GM12878 (cell line): ENCODE results near the gene ATP10D. TPM values are rescaled to one million over a fixed set of nuclear protein-coding genes. Genes with fewer than 3 reads are reported as not detected.

Experiments used
- ATAC-seq: fragments of 200-7000 bp; cut with Tn5 transposase; 3 replicates; pipeline ENCODE4 v1.9.1; 2020; ENCODE audit warnings: mild to moderate bottlenecking, moderate library complexity
- BruUV-seq: library from RNA; stranded (reverse); fragments of 400-500 nt; replicated peaks from 2 replicates; lab custom pipeline; 2021; lab: Mats Ljungman, UMichigan
- CTCF ChIA-PET: fragments of 300-600 bp; sonication (Branson Sonifier 250); formaldehyde crosslinking; extraction: SDS; loops from one replicate; lab custom pipeline; 2021; ENCODE audit warnings: inconsistent platforms; lab: Yijun Ruan, JAX
- POLR2A ChIA-PET: fragments of 350-600 bp; formaldehyde crosslinking; extraction: SDS; loops from one replicate; lab custom pipeline; 2021; ENCODE audit warnings: inconsistent platforms; lab: Charles Lee
- RAD21 ChIA-PET: fragments of 300-600 bp; sonication (Branson Sonifier 250); formaldehyde crosslinking; loops from one replicate; lab custom pipeline; 2023; ENCODE audit warnings: antibody characterized with exemption; ENCODE audit not compliant: unreplicated experiment; lab: Charles Lee
- SMC1A ChIA-PET: fragments of 300-600 bp; sonication (Branson Sonifier 250); formaldehyde crosslinking; loops from one replicate; lab custom pipeline; 2023; ENCODE audit not compliant: unreplicated experiment, uncharacterized antibody; lab: Charles Lee
- DNase-seq: peaks from one replicate; pipeline ENCODE4 v3.0.0-alpha.2; 2011; ENCODE audit warnings: low read depth, low spot score
- FAIRE-seq: peaks from 3 replicates; lab custom pipeline; 2011; peaks lifted over from hg19 to GRCh38; lab: Jason Lieb, UNC
- H2AFZ ChIP-seq: 2 replicates; pipeline ENCODE4 v1.6.0; 2011; ENCODE audit warnings: low read depth, low read length, control low read depth; ENCODE audit not compliant: control insufficient read depth
- H3K27ac ChIP-seq: 2 replicates; pipeline ENCODE4 v1.5.1; 2011; ENCODE audit warnings: control low read depth; ENCODE audit not compliant: control insufficient read depth, insufficient read depth
- H3K27me3 ChIP-seq, 2 experiments: replicated peaks in 1 of 2; 2 replicates each; pipeline versions ENCODE4 v1.6.0 to v1.6.1; 2011; ENCODE audit warnings: low read length in 1 of 2; ENCODE audit not compliant: control insufficient read depth in 2 of 2, insufficient read depth in 2 of 2
- H3K36me3 ChIP-seq, 2 experiments: 2 replicates each; pipeline ENCODE4 v1.5.1; 2011; ENCODE audit warnings: low read length in 1 of 2; ENCODE audit not compliant: control insufficient read depth in 2 of 2, insufficient read depth in 2 of 2
- H3K4me1 ChIP-seq: 2 replicates; pipeline ENCODE4 v1.6.1; 2011; ENCODE audit warnings: mild to moderate bottlenecking, low read length, moderate library complexity, mixed read lengths; ENCODE audit not compliant: control insufficient read depth, insufficient read depth
- H3K4me2 ChIP-seq: 2 replicates; pipeline ENCODE4 v1.6.0; 2011; ENCODE audit warnings: control low read depth; ENCODE audit not compliant: control insufficient read depth, insufficient read depth
- H3K4me3 ChIP-seq: fragments of 200-600 bp; sonication (generic); 2 replicates; pipeline ENCODE4 v1.5.1; 2016
- H3K79me2 ChIP-seq: 2 replicates; pipeline ENCODE4 v1.6.0; 2011; ENCODE audit warnings: low read length; ENCODE audit not compliant: control insufficient read depth, insufficient read depth
- H3K9ac ChIP-seq: 2 replicates; pipeline ENCODE4 v1.8.0; 2011; ENCODE audit warnings: low read length, control low read depth, mixed read lengths; ENCODE audit not compliant: control insufficient read depth, insufficient read depth
- H3K9me3 ChIP-seq: replicated peaks from 3 replicates; pipeline ENCODE4 v1.5.1; 2011; ENCODE audit warnings: mild to moderate bottlenecking, low read length; ENCODE audit not compliant: control insufficient read depth, insufficient read depth
- H4K20me1 ChIP-seq: 2 replicates; pipeline ENCODE4 v1.6.0; 2011; ENCODE audit not compliant: control insufficient read depth, insufficient read depth
- EGR1 ChIP-seq, 2 experiments: IDR thresholded peaks; 1 replicate in 1 of 2; 2 replicates in 1 of 2; pipeline ENCODE4 v1.6.1; 2011 to 2012; ENCODE audit warnings: low read depth in 2 of 2, low read length in 2 of 2, borderline replicate concordance in 1 of 2, mild to moderate bottlenecking in 1 of 2, moderate library complexity in 1 of 2
- IKZF2 ChIP-seq, 2 experiments: fragments of 450-650 bp; IDR thresholded peaks; 2 replicates each; pipeline ENCODE4 v1.6.1; 2017; ENCODE audit warnings: mild to moderate bottlenecking in 2 of 2, moderate library complexity in 2 of 2
- RFX5 ChIP-seq: IDR thresholded peaks from 2 replicates; pipeline ENCODE4 v1.6.1; 2011; ENCODE audit warnings: low read depth, low read length, improper control_type of control experiment
- ZNF687 ChIP-seq: fragments of 450-650 bp; IDR thresholded peaks from 2 replicates; pipeline ENCODE4 v1.6.1; 2017; ENCODE audit warnings: mild to moderate bottlenecking, moderate library complexity
- WGBS: methylation state at CpG from one replicate; pipeline ENCODE4 v1.1.6; 2016; ENCODE audit warnings: low lambda C conversion rate; ENCODE audit not compliant: insufficient replicate concordance, insufficient coverage; ENCODE audit errors: missing lambda C conversion rate; 5-methylcytosine and 5-hydroxymethylcytosine counted together
- in situ Hi-C: fragments of 300-500 bp; cut with MboI; formaldehyde crosslinking; loops from 9 replicates; pipeline ENCODE4 v1.14.3; 2018; ENCODE audit warnings: mixed read lengths
- intact Hi-C: fragments of 100-400 bp; cut with micrococcal nuclease; formaldehyde crosslinking; loops from one replicate; pipeline ENCODE4 v1.14.2; 2022; ENCODE audit not compliant: unreplicated experiment
- polyA plus RNA-seq, 11 experiments: library from polyadenylated mRNA; depleted of rRNA in 4 of 11; unstranded in 6 of 11; stranded (reverse) in 5 of 11; fragments of >200 nt; fragmentation: Nextera tagmentation in 4 of 11; fragmentation: Illumina TruSeq in 1 of 11; extraction: Ambion mirVana in 4 of 11; extraction: Trizol in 1 of 11; gene quantifications; 1 replicate in 1 of 11; 2 replicates in 10 of 11; pipeline versions ENCODE4 v1.2.1 to v1.2.3, GENCODE V29; 2011 to 2016; ENCODE audit warnings: inconsistent platforms in 2 of 11, missing spikeins in 2 of 11, low read depth in 1 of 11
- total RNA-seq, 4 experiments: library from RNA; depleted of rRNA in 3 of 4; stranded (reverse); fragments of >200 nt in 3 of 4; fragmentation: Illumina TruSeq in 1 of 4; extraction: Trizol in 1 of 4; gene quantifications; 2 replicates each; pipeline versions ENCODE4 v1.2.1 to v1.2.3, GENCODE V29; 2013 to 2021
- TF ChIP-seq, protein P1 (sequence below), 3 experiments: IDR thresholded peaks in 2 of 3; conservative IDR thresholded peaks in 1 of 3; 2 replicates each; pipeline ENCODE4 v1.5.1; 2011; ENCODE audit warnings: low read depth in 3 of 3, low read length in 3 of 3, mild to moderate bottlenecking in 3 of 3, control low read depth in 2 of 3, moderate library complexity in 2 of 3, inconsistent platforms in 1 of 3, mixed read lengths in 1 of 3; ENCODE audit not compliant: control insufficient read depth in 2 of 3, insufficient read depth in 1 of 3; ENCODE audit errors: extremely low read depth in 1 of 3

Gene ATP10D
- total and polyA plus RNA-seq, 10 of the 15 experiments (the other 5 are each of a cell fraction or from before 2014, with no cell fraction given): 10.2 to 50.3 (median 19.1) TPM

- TF ChIP-seq, protein P1, sequence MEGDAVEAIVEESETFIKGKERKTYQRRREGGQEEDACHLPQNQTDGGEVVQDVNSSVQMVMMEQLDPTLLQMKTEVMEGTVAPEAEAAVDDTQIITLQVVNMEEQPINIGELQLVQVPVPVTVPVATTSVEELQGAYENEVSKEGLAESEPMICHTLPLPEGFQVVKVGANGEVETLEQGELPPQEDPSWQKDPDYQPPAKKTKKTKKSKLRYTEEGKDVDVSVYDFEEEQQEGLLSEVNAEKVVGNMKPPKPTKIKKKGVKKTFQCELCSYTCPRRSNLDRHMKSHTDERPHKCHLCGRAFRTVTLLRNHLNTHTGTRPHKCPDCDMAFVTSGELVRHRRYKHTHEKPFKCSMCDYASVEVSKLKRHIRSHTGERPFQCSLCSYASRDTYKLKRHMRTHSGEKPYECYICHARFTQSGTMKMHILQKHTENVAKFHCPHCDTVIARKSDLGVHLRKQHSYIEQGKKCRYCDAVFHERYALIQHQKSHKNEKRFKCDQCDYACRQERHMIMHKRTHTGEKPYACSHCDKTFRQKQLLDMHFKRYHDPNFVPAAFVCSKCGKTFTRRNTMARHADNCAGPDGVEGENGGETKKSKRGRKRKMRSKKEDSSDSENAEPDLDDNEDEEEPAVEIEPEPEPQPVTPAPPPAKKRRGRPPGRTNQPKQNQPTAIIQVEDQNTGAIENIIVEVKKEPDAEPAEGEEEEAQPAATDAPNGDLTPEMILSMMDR (IDR thresholded peaks at IDR 0.05 in 2 of 3, conservative IDR thresholded peaks at IDR 0.05 in 1 of 3; ENCODE audit: control insufficient read depth in 2 of 3, extremely low read depth in 1 of 3, insufficient read depth in 1 of 3, low read depth in 3 of 3, low read length in 3 of 3): no peak
- TF ChIP-seq IKZF2 (IDR thresholded peaks at IDR 0.05): no peak
- TF ChIP-seq EGR1 (IDR thresholded peaks at IDR 0.05; ENCODE audit: borderline replicate concordance in 1 of 2, low read depth in 2 of 2, low read length in 2 of 2): no peak
- TF ChIP-seq, all 136 proteins: peak for 0
Observed at GRCh38 chr4:47469951-47470350, 15.1 kb upstream of the ATP10D start (continued).

GRCh38 chr4:47471064-47471463 is 14.0 kb upstream of the ATP10D start:
- POLR2A ChIA-PET: interaction anchor here (1.5 to 6.2 kb wide), 2 partner anchors 12 to 28 kb away, joined by 3 to 36 read pairs; partner anchors contain the start of gene ATP10D
- in situ Hi-C loops: no loop called here

More at GRCh38 chr4:47471064-47471463, 14.0 kb upstream of the ATP10D start:
- no peaks in the 10 kb centered on the region for H3K79me2 ChIP-seq
- no peak overlapping the region for H3K27ac ChIP-seq
- no peaks in the 10 kb centered on the region for H4K20me1 ChIP-seq
- H3K9ac ChIP-seq: no peak overlapping the region
- intact Hi-C loops: no loop called here
- TF ChIP-seq RFX5 (no peak), ZNF687 (no peak)
- CTCF ChIA-PET: interaction anchor here (3.8 kb wide), 1 partner anchor 12 kb away, joined by 27 read pairs; the partner anchor contains the start of gene ATP10D
- no peak overlapping the region for H2AFZ ChIP-seq
- no TSS peak for BruUV-seq
- H3K9me3 ChIP-seq: no peaks in the 10 kb centered on the region
- no peaks in the 10 kb centered on the region for H3K4me1 ChIP-seq
- no peak overlapping the region for H3K4me3 ChIP-seq
- WGBS: 63% methylated on average over 4 of the region's 4 CpGs
- FAIRE-seq (no peak), ATAC-seq (no peak; the same call in 2 of the 3 replicates), DNase-seq (no peak)
- RAD21 ChIA-PET: interaction anchor here (1.1 to 1.4 kb wide), 2 partner anchors 10 to 14 kb away, joined by 3 read pairs; partner anchors contain the start of gene ATP10D
- SMC1A ChIA-PET: interaction anchor here (1.4 to 6.2 kb wide), 4 partner anchors 8 to 38 kb away, joined by 3 to 62 read pairs (median 3); partner anchors contain the start of genes ATP10D and COMMD8
- no peak overlapping the region for H3K4me2 ChIP-seq
- no peaks in the 10 kb centered on the region for H3K27me3 ChIP-seq
- no peaks in the 10 kb centered on the region for H3K36me3 ChIP-seq
